SK-N-DZ (cell line): Measurements from ENCODE around the gene FOXP4.

Source experiments
- DNase-seq: peaks from one replicate; pipeline ENCODE4 v3.0.0-alpha.2; 2015; ENCODE audit warnings: low spot score

FOXP4 gene

GRCh38 chr6:41583565-41583964 is 37.4 kb downstream of the FOXP4 start:
- DNase-seq = no peak

GRCh38 chr6:41584205-41584604 is 38.0 kb downstream of the FOXP4 start:
- DNase-seq = no peak

GRCh38 chr6:41584668-41585205 is 38.6 kb downstream of the FOXP4 start:
- DNase-seq = no peak

- DNase-seq = no peak
Measured at GRCh38 chr6:41585605-41586004, 39.4 kb downstream of the FOXP4 start.

DNA sequence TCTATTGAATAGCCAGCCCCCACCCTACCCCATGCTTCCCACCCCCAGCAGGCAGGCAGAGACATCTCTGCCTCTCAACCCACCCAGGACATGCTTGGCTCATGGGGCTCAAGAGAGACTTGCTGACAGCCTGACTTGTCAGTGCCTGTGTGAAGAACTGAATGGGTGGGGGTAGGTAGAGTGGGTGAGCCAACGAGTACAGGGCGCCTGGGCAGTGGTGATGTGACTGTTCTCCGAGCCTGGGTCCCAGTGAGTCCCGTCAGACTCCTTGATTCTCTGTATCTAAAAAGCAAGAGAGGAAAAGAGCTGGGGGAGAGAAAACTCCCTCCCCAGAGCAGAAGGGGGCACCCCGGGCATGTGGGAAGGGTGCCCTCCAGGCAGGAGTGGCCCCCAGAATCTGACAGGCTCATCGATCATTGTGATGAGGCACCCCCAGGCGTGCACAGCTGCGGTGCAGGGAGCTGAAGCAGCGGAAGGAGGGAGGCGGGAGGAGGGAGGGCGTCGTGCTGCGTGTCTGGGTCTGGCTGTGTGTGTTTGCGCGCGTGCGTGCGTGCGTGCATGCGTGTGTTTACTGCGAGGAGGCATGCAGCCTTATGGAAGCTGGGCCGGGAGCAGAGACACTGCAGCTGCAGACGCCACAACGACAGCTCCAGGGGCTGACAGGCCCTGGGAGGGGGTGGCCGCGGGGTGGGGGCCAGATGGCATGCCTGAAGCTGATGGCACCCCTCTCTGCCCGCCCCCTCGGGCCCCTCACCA is 40.2 kb downstream of the FOXP4 start:
- DNase-seq = peak; percentile 18

DNA sequence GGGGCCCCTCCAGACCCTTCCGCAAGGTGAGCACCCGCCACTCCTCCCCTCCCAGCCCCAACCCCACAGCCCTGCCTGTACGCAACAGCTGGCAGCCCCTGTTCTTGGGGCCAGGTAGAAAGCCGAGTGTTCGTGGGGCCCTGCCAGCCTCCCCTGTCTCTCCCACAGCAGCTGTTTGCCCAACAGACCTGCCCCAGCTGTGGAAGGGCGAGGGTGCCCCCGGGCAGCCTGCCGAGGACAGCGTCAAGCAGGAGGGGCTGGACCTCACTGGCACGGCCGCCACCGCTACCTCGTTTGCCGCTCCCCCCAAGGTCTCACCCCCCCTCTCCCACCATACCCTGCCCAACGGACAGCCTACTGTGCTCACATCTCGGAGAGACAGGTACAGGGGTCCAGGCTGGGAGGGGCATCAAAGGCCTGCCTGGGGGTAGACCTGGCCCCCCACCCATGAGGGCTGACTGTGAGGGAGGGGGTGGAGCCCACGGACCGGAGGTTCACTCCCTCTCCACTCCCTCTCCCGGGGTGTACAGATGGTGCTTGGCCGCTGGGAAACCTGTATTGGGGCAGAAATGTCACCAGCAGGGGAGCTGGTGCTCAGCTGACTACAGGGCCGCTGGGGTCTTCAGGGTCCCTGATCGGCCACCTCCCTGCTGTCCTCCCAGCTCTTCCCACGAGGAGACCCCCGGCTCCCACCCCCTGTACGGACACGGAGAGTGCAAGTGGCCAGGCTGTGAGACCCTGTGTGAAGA is 41.1 kb downstream of the FOXP4 start:
- DNase-seq = no peak

GRCh38 chr6:41588111-41588510 is 41.9 kb downstream of the FOXP4 start:
- no peak for DNase-seq

DNA sequence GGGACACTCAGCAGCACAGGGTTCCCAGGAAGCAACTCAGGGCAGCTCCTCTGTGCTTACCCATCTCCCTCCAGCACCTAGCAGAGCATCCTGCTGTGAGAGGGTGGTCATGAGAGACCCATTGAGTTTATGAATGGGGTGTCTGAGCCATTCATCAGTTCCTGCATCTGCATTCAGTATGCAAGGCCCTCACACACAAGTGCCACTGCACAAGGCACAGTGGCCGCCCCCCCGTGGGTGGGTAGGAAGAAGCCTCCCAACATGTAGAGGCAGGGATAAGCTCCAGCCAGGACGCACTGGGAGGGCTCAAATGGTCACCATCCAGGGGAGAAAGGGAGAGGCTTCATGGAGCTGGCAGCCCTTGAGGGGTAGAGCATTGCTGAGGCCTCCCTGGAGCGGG is 43.0 kb downstream of the FOXP4 start:
- no peak for DNase-seq

GRCh38 chr6:41589636-41590622 is 43.7 kb downstream of the FOXP4 start:
- no peak for DNase-seq

- DNase-seq = no peak
Measured at GRCh38 chr6:41591122-41591521, 44.9 kb downstream of the FOXP4 start.

GRCh38 chr6:41591859-41592502 is 45.8 kb downstream of the FOXP4 start:
- peak; percentile 67 for DNase-seq

DNA sequence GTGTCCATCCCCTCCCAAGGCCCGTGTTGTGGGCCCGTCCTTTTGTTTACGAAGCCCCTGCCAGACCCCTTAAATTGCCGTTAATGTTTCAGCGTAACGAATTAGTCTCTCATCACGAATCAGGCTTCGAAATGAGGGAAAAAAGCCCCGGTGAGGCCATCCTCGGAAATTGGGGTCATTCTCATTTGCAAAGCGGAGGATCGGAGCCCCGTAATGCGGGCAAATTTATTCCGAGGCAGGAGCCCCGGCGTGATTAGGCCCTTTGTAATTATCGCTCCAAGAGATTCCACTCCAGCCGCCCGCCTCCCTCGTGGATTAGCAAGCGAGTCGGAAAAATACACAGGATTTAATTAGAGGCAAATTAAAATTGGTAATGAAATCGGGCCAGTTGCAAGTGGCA is 47.2 kb downstream of the FOXP4 start:
- no peak for DNase-seq

DNA sequence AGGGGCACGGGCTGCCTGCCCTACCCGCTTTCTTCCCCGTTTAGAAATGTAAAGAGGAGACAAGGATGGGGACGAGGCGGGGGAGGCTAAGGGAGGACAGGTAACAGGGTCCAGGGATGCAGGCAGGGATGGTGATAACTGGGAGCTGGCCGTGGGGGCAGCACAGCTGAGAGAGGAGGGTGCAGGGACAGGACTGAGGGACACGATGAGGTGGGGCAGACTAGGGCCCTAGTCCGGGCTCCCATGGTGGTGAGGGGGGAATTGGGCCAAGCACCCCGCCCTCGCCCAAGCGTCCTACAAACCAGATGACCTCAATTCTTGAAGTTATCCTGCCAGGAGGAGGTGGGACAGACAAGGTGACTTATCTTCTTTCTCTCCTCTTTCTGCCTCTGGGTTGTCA is 47.7 kb downstream of the FOXP4 start:
- DNase-seq = no peak

- no peak for DNase-seq
Measured at GRCh38 chr6:41594326-41594725, 48.1 kb downstream of the FOXP4 start.

DNA sequence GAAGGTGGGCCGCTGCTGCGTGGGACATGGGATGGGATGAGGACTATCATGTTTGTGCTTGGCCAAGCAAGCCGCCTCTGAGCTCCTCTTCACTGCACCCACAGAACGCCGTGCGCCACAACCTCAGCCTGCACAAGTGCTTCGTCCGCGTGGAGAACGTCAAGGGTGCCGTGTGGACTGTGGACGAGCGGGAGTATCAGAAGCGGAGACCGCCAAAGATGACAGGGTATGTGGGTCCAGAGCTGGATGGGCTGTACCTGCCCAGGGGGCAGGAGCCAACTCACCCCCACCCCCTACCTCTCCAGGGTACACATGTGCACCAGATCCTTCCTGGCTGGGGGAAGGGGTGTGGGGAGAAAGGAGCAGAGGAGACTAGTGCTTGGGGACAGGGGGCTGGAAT is 48.6 kb downstream of the FOXP4 start:
- no peak for DNase-seq

DNA sequence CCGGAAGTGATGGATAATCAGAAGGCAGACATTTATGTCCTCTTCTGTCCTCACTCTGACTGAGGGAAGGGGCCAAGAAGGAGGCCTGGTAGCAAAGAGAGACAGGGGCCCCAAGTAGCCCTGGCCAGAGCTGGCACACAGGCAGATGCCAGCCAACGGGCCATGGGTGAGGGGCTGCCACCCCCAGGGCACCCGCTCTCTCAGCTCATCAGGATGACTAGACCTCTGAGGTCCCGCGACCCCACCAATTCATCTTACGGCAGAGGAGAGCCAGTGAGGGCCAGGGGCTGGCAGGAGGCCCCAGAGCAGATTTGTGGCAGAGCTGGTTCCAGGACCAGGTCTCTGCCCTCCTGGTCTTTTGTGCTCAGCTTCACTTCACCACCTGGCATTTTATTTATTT is 49.0 kb downstream of the FOXP4 start:
- DNase-seq = no peak

- no peak for DNase-seq
Measured at GRCh38 chr6:41596096-41596685, 50.0 kb downstream of the FOXP4 start.

DNA sequence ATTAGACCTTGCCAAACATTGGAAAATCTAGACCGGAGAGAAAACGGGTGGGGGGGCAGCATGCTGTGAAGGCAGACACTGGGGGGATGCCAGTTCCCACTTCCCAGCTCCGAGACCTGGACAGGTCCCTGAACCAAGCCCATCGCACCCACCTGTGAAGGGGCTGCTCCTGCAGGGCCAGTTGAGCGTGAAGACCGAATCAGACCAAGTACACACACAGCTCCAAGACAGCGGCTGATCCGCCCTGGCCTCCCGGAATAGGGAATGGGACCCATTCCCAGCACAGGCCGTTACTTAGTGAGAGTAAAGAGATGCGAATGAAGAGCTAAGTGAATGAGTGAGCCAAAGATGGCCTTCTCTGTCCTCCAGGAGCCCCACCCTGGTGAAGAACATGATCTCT is 50.6 kb downstream of the FOXP4 start:
- no peak for DNase-seq

GRCh38 chr6:41597246-41598000 is 51.2 kb downstream of the FOXP4 start:
- no peak for DNase-seq

DNA sequence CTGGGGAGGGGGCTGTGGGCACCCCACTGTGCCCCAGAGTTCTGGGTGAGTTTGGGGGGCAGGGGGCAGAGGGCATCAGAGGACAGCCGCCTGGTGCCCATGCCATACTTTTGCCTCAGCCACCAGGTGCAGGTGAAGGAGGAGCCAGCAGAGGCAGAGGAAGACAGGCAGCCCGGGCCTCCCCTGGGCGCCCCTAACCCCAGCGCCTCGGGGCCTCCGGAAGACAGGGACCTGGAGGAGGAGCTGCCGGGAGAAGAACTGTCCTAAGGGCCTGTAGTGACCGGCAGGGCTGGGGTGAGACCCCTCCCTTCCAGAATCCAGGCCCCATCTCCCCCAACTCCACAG is 52.5 kb downstream of the FOXP4 start:
- no peak for DNase-seq
